ENCODE measurements around the gene RIPK3. TPM values are rescaled to one million over a fixed set of nuclear protein-coding genes. Genes with fewer than 3 reads are reported as not detected.
A peak's percentile ranks its signal among the peaks of the same experiment; 100 is the strongest.
"Not testable (repeated sequence)": the region's sequence is repeated elsewhere in the genome, so short reads cannot be mapped to it uniquely, and the experiment has no call there.

The RIPK3 gene
- polyA plus RNA-seq (ENCODE audit: low read depth in 6 of 6): 10 to 100 TPM in 2 of 6 donors, 1 to 10 TPM in 3, not detected in 1; 7.7 to 12.9 (median 9.3) TPM

DNA sequence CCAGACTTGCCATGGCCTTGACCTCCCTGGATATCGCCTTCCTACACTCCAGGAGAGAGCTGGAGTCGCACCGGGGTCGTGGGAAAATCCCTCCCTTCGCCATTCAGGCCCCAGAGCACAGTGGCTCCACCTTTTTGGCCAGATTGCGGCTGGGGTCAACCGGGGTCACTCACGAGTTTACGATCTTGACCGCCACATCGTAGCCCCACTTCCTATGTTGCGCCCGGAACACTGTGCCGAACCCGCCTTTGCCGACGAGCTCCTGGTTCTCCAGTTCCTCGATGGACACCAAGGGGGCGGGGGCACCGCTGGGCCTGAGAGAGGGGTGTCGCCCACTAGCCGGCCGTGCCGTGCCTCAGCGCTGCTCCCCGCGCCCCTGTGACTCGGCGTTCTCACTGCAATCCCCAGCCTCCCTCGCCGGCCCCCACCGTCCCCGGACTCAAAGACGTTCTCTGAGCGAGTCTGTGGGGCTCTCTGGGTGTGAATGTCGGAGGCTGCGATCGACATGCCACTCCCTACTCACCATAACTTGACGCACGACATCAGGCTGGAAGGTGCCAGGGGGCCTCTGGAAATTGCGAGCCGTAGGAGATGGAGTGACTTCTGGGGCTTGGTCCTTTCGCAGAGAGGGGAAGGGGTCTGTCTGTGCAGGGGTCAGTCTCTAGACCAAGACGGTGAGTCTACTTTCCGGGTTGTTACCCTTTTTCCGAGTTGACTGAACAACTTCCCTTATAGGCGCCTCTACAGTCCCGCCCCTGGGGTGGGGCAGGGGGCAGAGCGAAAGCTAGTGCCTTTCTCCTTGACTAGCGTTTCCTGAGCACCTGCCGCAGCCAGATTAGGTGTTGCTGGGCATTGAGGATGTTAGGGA is at the start of gene RIPK3:
RIPK3 (minus strand) TSS at position 708 of the 868 bp plus-strand sequence; CDS start at position 543, 165 bp downstream.
- Mint-ChIP-seq H3K27me3 (peaks cover 12 to 21% (median 17%) of the 10 kb centered on the region in 3 donors), H3K4me1 (peaks cover 23 to 32% (median 26%) of the 10 kb centered on the region in 3 donors), H3K4me3 (peak within 1 kb of the TSS; percentile 88 to 98 (median 96)), H3K36me3 (peaks cover 4 to 18% of the 10 kb centered on the region in 2 donors), H3K27ac (peak within 1 kb of the TSS; percentile 69 to 96 (median 93)), H3K9me3 (peaks cover 0 to 1% (median 0%) of the 10 kb centered on the region in 7 donors)
- ATAC-seq (ENCODE audit: low read depth in 2 of 2): peak; percentile 96
- peak; percentile 72 for DNase-seq

- Mint-ChIP-seq H3K27ac (no peak overlapping the region), H3K27me3 (peaks cover 29 to 47% (median 36%) of the 10 kb centered on the region in 3 donors), H3K4me1 (no peaks in the 10 kb centered on the region), H3K9me3 (peaks cover 0 to 1% (median 0%) of the 10 kb centered on the region in 7 donors), H3K4me3 (no peak overlapping the region), H3K36me3 (no peaks in the 10 kb centered on the region)
- DNase-seq: no peak
- no peak for ATAC-seq (ENCODE audit: low read depth in 2 of 2)
Measured at GRCh38 chr14:24389226-24389848, 49.5 kb upstream of the RIPK3 start.

GRCh38 chr14:24388474-24389179 is 48.8 kb upstream of the RIPK3 start:
- Mint-ChIP-seq H3K4me1 (no peaks in the 10 kb centered on the region), H3K27me3 (peaks cover 34 to 53% (median 36%) of the 10 kb centered on the region in 3 donors), H3K36me3 (no peaks in the 10 kb centered on the region), H3K27ac (no peak overlapping the region), H3K9me3 (peaks cover 0 to 1% (median 0%) of the 10 kb centered on the region in 7 donors), H3K4me3 (no peak overlapping the region)
- ATAC-seq (ENCODE audit: low read depth in 2 of 2): no peak
- DNase-seq: no peak

GRCh38 chr14:24387579-24387978 is 47.8 kb upstream of the RIPK3 start:
- H3K36me3 Mint-ChIP-seq; H3K4me1 Mint-ChIP-seq; DNase-seq; H3K4me3 Mint-ChIP-seq; ATAC-seq (ENCODE audit: low read depth in 2 of 2); H3K27ac Mint-ChIP-seq; H3K9me3 Mint-ChIP-seq: not testable (repeated sequence)
- H3K27me3 Mint-ChIP-seq: peaks cover 33 to 50% (median 36%) of the 10 kb centered on the region in 3 donors

GRCh38 chr14:24387009-24387345 is 47.2 kb upstream of the RIPK3 start:
- Mint-ChIP-seq H3K4me1 (no peaks in the 10 kb centered on the region), H3K27me3 (peaks cover 29 to 44% (median 31%) of the 10 kb centered on the region in 3 donors), H3K9me3 (peaks cover 0 to 1% (median 0%) of the 10 kb centered on the region in 7 donors), H3K36me3 (no peaks in the 10 kb centered on the region), H3K27ac (no peak overlapping the region), H3K4me3 (no peak overlapping the region)
- DNase-seq (no peak), ATAC-seq (ENCODE audit: low read depth in 2 of 2) (no peak)

DNA sequence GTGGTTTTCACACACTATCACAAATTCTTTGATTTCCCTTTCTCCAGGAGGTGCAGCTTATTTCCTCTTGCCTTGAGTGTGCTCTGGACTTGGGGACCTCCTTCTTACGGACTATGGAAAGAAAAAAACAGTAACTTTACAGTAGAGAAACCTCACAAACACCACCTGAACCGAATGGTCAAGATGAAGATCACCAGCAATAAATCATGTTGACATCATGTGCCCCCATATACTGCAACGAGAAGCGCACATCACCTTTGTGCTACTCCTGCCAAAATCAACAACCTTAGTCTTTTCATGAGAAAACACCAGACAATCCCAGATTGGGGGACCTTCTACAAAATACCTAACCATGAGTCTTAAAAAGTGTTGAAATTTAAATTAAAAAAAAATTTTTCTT is 45.7 kb upstream of the RIPK3 start:
- Mint-ChIP-seq H3K4me3 (no peak overlapping the region), H3K27ac (no peak overlapping the region), H3K9me3 (no peaks in the 10 kb centered on the region), H3K27me3 (peaks cover 17 to 32% (median 23%) of the 10 kb centered on the region in 3 donors), H3K36me3 (no peaks in the 10 kb centered on the region), H3K4me1 (no peaks in the 10 kb centered on the region)
- DNase-seq (no peak), ATAC-seq (ENCODE audit: low read depth in 2 of 2) (no peak)

- ATAC-seq (ENCODE audit: low read depth in 2 of 2) (no peak), DNase-seq (no peak)
- Mint-ChIP-seq H3K9me3 (no peaks in the 10 kb centered on the region), H3K4me1 (no peaks in the 10 kb centered on the region), H3K4me3 (peak overlapping the region in 1 of 8 donors; percentile 16), H3K36me3 (no peaks in the 10 kb centered on the region), H3K27me3 (peaks cover 13 to 25% (median 18%) of the 10 kb centered on the region in 3 donors), H3K27ac (no peak overlapping the region)
Measured at GRCh38 chr14:24384169-24384568, 44.4 kb upstream of the RIPK3 start.

DNA sequence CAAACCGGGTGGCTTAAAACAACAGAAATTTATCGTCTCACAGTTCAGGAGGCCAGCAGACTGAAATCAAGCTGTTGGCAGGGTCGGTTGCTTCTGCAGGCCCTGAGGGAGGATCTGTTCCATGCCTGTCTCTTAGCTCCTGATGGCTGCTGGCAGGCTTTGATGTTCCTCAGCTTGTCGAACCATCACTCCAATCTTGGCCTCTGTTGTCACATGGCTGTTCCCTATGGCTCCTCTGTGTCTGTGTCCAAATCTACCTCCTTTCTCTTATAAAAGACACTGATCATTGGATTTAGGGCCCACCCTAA is 42.2 kb upstream of the RIPK3 start:
- Mint-ChIP-seq H3K9me3 (no peaks in the 10 kb centered on the region), H3K36me3 (no peaks in the 10 kb centered on the region), H3K27me3 (peaks cover 8 to 12% (median 11%) of the 10 kb centered on the region in 3 donors), H3K4me1 (no peaks in the 10 kb centered on the region), H3K4me3 (no peak overlapping the region), H3K27ac (no peak overlapping the region)
- no peak for ATAC-seq (ENCODE audit: low read depth in 2 of 2)
- DNase-seq: no peak

DNA sequence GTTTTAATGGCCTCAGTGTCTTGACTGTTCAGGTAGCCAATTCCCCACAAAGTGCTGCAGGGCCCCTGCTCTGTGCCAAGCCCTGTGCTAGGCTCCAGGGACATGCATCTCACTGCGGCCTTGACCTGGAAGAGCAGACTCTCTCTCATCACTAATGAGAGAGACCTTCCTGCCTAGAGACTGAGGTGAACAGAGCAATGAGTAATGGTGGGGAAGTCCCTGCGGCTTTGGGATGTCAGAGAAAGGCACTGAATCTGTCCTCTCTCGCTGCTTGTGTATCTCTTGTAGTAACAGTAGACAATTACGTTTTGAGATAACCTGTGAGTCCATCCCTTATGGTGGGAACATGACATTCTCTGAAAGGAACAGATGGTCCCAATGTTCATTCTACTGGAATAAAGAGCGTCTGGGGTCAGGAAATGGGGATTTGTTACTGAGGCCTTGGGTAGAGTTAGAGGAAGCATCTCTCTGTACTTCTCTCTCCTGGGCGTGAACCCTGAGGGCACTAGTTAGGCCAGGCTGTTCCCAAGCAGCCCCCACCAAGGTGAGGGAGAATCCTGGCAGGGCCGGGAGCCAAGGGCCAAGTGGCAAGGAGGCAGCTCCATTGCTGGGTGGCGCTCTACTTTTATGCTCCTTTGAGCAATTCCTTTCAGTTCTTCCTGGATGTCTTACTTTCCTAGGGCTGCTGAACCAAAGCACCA is 41.7 kb upstream of the RIPK3 start:
- H3K4me1 Mint-ChIP-seq: no peaks in the 10 kb centered on the region
- DNase-seq: no peak
- H3K4me3 Mint-ChIP-seq: no peak overlapping the region
- no peak overlapping the region for H3K27ac Mint-ChIP-seq
- no peaks in the 10 kb centered on the region for H3K36me3 Mint-ChIP-seq
- peaks cover 4 to 14% (median 6%) of the 10 kb centered on the region in 3 donors for H3K27me3 Mint-ChIP-seq
- H3K9me3 Mint-ChIP-seq: no peaks in the 10 kb centered on the region
- ATAC-seq (ENCODE audit: low read depth in 2 of 2): no peak

GRCh38 chr14:24379907-24380730 is 40.3 kb upstream of the RIPK3 start:
- Mint-ChIP-seq H3K27me3 (peaks cover 0 to 14% (median 6%) of the 10 kb centered on the region in 3 donors), H3K4me3 (no peak overlapping the region), H3K36me3 (no peaks in the 10 kb centered on the region), H3K4me1 (no peaks in the 10 kb centered on the region), H3K27ac (no peak overlapping the region), H3K9me3 (no peaks in the 10 kb centered on the region)
- no peak for ATAC-seq (ENCODE audit: low read depth in 2 of 2)
- DNase-seq: no peak

DNA sequence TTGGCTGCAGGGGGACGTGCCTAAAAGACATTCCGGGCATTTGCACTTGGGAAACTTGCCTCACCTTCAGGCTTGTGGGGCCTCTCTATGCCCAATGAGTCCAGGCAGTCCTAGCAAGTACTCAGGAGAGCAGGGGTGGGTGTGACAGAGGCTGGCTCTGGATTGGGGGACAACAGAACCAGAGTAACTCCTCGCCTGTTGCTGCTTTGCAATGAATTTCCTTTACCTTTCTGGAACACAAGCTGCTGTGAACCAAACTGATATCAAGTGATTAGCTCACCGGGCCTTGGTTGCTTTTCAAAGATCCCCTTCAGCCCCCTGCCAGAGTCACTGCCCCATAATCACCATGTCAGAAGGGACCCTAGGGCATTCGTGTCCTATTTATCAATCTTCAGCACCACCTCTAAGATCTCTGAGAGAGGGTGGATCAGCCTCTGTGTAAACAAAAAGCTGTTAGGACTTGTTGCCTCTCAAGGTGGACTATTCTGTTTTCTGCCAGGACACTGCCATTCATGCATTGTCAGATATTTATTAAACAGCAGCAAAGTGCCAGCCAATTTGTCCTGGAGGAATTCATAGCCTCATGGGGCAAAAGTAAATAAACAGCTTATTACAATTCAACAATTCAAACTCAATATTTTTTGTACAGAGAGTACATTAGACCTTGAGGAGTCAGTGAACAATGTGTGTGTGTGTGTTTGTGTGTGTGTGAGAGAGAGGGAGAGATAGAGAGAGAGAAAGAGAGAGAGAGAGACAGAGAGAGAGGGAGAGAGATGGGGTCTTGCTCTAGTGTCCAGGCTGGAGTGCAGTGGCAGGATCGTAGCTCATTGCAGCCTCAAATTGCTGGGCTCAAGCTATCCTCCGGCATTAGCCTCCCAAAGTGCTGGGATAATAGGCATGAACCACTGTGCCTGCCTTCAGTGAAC is 39.5 kb upstream of the RIPK3 start:
- Mint-ChIP-seq H3K27ac (peak overlapping the region in 1 of 6 donors; percentile 54), H3K4me3 (no peak overlapping the region), H3K36me3 (no peaks in the 10 kb centered on the region), H3K9me3 (no peaks in the 10 kb centered on the region), H3K4me1 (no peaks in the 10 kb centered on the region), H3K27me3 (peaks cover 0 to 11% (median 4%) of the 10 kb centered on the region in 3 donors)
- no peak for ATAC-seq (ENCODE audit: low read depth in 2 of 2)
- no peak for DNase-seq

GRCh38 chr14:24378327-24378726 is 38.5 kb upstream of the RIPK3 start:
- H3K27ac Mint-ChIP-seq: no peak overlapping the region
- no peaks in the 10 kb centered on the region for H3K4me1 Mint-ChIP-seq
- ATAC-seq (ENCODE audit: low read depth in 2 of 2) (no peak), DNase-seq (no peak)
- no peak overlapping the region for H3K4me3 Mint-ChIP-seq
- no peaks in the 10 kb centered on the region for H3K36me3 Mint-ChIP-seq
- no peaks in the 10 kb centered on the region for H3K9me3 Mint-ChIP-seq
- peaks cover 0 to 5% (median 0%) of the 10 kb centered on the region in 3 donors for H3K27me3 Mint-ChIP-seq

Data from naive B cell (primary cell).